HFFc6 (cell line): Measurements from ENCODE around the gene ADIPOR2. TPM values are rescaled to one million over a fixed set of nuclear protein-coding genes. Genes with fewer than 3 reads are reported as not detected.

Experiments
- DNase-seq: peaks from one replicate; pipeline ENCODE4 v3.0.0-alpha.2; 2018
- H3K27ac Mint-ChIP-seq: 2 replicates; pipeline ENCODE4 v1.8.0; 2020; ENCODE audit warnings: mild to moderate bottlenecking, mixed read lengths
- H3K27me3 Mint-ChIP-seq: 2 replicates; pipeline ENCODE4 v1.8.0; 2021; ENCODE audit warnings: mild to moderate bottlenecking, moderate library complexity, mixed read lengths; ENCODE audit not compliant: insufficient read depth
- H3K36me3 Mint-ChIP-seq: 2 replicates; pipeline ENCODE4 v1.8.0; 2021; ENCODE audit warnings: low read depth, mixed read lengths
- H3K4me1 Mint-ChIP-seq: 2 replicates; pipeline ENCODE4 v1.8.0; 2020; ENCODE audit warnings: low read depth, mixed read lengths
- H3K4me3 Mint-ChIP-seq: 2 replicates; pipeline ENCODE4 v1.8.0; 2020; ENCODE audit warnings: mild to moderate bottlenecking, moderate library complexity, mixed read lengths
- H3K9me3 Mint-ChIP-seq: 2 replicates; pipeline ENCODE4 v1.8.0; 2020; ENCODE audit warnings: mild to moderate bottlenecking, mixed read lengths
- total RNA-seq, 6 experiments: library from RNA; stranded (reverse); fragmentation: NEBNext Ultra II Directional; extraction: Animal tissue kit (Norgen Biotek cat#: 25700); gene quantifications; 2 replicates in 1 of 6; 3 replicates in 5 of 6; pipeline ENCODE4 v1.2.3, GENCODE V29; 2021
- TF ChIP-seq, protein P1 (sequence below): fragments of 200-600 bp; sonication (generic); IDR thresholded peaks from 2 replicates; pipeline ENCODE4 v1.5.0; 2021; ENCODE audit warnings: antibody characterized with exemption, mild to moderate bottlenecking

Gene ADIPOR2
- total RNA-seq, 6 experiments from 2014 or later, result 38.9 to 50.1 (median 44.9) TPM

- TF ChIP-seq, protein P1, sequence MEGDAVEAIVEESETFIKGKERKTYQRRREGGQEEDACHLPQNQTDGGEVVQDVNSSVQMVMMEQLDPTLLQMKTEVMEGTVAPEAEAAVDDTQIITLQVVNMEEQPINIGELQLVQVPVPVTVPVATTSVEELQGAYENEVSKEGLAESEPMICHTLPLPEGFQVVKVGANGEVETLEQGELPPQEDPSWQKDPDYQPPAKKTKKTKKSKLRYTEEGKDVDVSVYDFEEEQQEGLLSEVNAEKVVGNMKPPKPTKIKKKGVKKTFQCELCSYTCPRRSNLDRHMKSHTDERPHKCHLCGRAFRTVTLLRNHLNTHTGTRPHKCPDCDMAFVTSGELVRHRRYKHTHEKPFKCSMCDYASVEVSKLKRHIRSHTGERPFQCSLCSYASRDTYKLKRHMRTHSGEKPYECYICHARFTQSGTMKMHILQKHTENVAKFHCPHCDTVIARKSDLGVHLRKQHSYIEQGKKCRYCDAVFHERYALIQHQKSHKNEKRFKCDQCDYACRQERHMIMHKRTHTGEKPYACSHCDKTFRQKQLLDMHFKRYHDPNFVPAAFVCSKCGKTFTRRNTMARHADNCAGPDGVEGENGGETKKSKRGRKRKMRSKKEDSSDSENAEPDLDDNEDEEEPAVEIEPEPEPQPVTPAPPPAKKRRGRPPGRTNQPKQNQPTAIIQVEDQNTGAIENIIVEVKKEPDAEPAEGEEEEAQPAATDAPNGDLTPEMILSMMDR, result no peak
- H3K36me3 Mint-ChIP-seq, result peaks cover 38% of the 10 kb centered on the region
- no peaks in the 10 kb centered on the region for H3K27me3 Mint-ChIP-seq
- peaks cover 48% of the 10 kb centered on the region for H3K4me1 Mint-ChIP-seq
- peak; percentile 57 for DNase-seq
- peak overlapping the region; percentile 65 for H3K27ac Mint-ChIP-seq
- H3K4me3 Mint-ChIP-seq, result no peak overlapping the region
- H3K9me3 Mint-ChIP-seq, result peaks cover 17% of the 10 kb centered on the region
These were observed 69.9 kb downstream of the ADIPOR2 start for GRCh38 chr12:1760566-1761382.

GRCh38 chr12:1761857-1762256 is 71.0 kb downstream of the ADIPOR2 start:
- H3K4me3 Mint-ChIP-seq, result no peak overlapping the region
- no peaks in the 10 kb centered on the region for H3K27me3 Mint-ChIP-seq
- H3K36me3 Mint-ChIP-seq, result peaks cover 33% of the 10 kb centered on the region
- TF ChIP-seq, protein P1, result no peak
- H3K9me3 Mint-ChIP-seq, result peaks cover 17% of the 10 kb centered on the region
- peaks cover 42% of the 10 kb centered on the region for H3K4me1 Mint-ChIP-seq
- no peak for DNase-seq
- no peak overlapping the region for H3K27ac Mint-ChIP-seq

DNA sequence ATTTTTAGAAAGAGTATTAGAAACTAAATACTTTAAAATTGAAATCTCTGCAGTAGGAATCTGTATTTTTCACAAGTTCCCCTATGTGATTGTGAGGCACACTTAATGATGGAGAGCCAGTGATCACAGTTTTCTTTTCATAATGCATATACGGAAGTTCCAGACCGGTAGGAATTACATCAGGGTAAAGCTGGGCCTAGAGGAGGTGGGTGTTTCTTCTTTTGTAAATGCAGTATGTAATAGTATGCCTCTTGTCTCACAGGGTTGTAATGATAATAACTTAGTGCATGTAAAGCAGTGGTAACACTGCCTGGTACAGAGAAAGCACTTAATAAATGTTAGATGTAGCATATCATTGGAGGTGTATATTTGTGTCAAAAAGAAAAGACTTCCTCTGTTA is 72.3 kb downstream of the ADIPOR2 start:
- Mint-ChIP-seq H3K4me1 (peaks cover 31% of the 10 kb centered on the region), H3K27ac (no peak overlapping the region)

DNA sequence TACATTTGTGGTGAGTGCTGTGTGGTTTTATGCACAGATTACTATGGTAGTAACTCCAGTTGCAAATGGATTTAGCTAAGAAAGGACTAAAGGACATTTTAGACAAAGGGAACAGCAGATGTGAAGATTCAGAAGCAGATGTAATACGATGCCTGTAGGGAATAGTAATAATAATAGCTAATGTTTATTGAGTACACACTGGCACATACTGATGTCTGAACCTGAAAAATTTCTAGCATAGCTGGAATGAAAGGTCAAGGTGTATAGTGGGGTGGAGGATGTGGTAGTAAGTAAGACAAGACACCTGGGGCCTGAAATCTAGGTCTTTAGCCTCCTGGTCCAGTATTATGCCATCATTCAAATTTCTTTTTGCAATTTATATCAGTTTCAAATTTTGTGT is 75.2 kb downstream of the ADIPOR2 start:
- no peaks in the 10 kb centered on the region for H3K27me3 Mint-ChIP-seq
- H3K27ac Mint-ChIP-seq, result no peak overlapping the region
- H3K4me3 Mint-ChIP-seq, result no peak overlapping the region
- no peak for DNase-seq
- no peaks in the 10 kb centered on the region for H3K9me3 Mint-ChIP-seq
- no peaks in the 10 kb centered on the region for H3K36me3 Mint-ChIP-seq
- TF ChIP-seq, protein P1, result no peak
- peaks cover 23% of the 10 kb centered on the region for H3K4me1 Mint-ChIP-seq

More for the DNA sequence above, 72.3 kb downstream of the ADIPOR2 start:
- Mint-ChIP-seq H3K4me3 (no peak overlapping the region), H3K27me3 (no peaks in the 10 kb centered on the region), H3K36me3 (peaks cover 22% of the 10 kb centered on the region), H3K9me3 (peaks cover 17% of the 10 kb centered on the region)
- TF ChIP-seq, protein P1, result no peak
- DNase-seq, result no peak

- TF ChIP-seq, protein P1, result no peak
- Mint-ChIP-seq H3K9me3 (no peaks in the 10 kb centered on the region), H3K27me3 (no peaks in the 10 kb centered on the region), H3K4me3 (no peak overlapping the region), H3K27ac (no peak overlapping the region), H3K4me1 (peaks cover 14% of the 10 kb centered on the region), H3K36me3 (no peaks in the 10 kb centered on the region)
- no peak for DNase-seq
These were observed 76.7 kb downstream of the ADIPOR2 start for GRCh38 chr12:1767407-1768090.
